ENCODE data around the gene SLC25A2.
"Not testable (repeated sequence)": the region's sequence is repeated elsewhere in the genome, so short reads cannot be mapped to it uniquely, and the experiment has no call there.

SLC25A2 gene

DNA sequence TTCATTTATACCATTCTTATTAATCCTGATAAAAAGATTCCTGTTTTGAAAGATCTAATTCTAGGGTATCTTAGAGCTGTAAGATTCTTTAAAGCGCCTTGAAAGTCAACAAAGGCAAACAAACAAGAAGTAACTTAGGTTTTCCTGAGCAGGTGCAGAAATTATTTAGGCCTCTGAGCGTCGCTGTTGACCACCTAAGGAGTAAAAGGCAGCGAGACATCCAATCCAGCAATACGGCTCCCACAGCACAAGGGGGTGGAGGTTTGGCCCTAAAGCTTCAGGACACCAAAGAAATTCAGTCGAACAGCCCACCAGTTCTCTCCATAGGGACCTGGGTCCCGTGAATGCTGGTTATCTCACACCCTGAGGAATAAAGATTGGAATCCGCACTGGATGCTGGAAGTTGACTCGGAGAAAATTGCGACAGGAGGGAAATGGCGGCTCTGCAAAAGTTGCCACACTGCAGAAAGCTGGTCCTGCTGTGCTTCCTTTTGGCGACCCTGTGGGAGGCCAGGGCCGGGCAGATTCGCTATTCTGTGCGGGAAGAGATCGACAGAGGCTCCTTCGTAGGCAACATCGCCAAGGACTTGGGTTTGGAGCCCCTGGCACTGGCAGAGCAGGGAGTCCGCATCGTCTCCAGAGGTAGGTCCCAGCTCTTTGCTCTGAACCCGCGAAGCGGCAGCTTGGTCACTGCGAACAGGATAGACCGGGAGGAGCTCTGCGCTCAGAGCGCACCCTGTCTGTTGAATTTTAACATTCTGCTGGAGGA, 34.9 kb upstream of the SLC25A2 start, which contains the start of gene PCDHGA2:
Gene PCDHGA2, plus strand, starts transcription at position 223 of the 769 bp plus-strand sequence.
- no peak for FAIRE-seq
- TF ChIP-seq TAF1 (IDR thresholded peaks at IDR 0.05; ENCODE audit: low read depth, low read length): no peak

DNA sequence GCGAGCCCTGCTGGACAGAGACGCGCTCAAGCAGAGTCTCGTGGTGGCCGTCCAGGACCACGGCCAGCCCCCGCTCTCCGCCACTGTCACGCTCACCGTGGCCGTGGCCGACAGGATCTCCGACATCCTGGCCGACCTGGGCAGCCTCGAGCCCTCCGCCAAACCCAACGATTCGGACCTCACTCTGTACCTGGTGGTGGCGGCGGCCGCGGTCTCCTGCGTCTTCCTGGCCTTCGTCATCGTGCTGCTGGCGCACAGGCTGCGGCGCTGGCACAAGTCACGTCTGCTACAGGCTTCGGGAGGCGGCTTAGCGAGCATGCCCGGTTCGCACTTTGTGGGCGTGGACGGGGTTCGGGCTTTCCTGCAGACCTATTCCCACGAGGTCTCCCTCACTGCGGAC, 28.7 kb upstream of the SLC25A2 start:
- DNase-seq (ENCODE audit: insufficient read length, low spot score); FAIRE-seq: not testable (repeated sequence)

More for the DNA sequence above, 34.9 kb upstream of the SLC25A2 start, which contains the start of gene PCDHGA2:
- DNase-seq (ENCODE audit: insufficient read length, low spot score): no peak

DNA sequence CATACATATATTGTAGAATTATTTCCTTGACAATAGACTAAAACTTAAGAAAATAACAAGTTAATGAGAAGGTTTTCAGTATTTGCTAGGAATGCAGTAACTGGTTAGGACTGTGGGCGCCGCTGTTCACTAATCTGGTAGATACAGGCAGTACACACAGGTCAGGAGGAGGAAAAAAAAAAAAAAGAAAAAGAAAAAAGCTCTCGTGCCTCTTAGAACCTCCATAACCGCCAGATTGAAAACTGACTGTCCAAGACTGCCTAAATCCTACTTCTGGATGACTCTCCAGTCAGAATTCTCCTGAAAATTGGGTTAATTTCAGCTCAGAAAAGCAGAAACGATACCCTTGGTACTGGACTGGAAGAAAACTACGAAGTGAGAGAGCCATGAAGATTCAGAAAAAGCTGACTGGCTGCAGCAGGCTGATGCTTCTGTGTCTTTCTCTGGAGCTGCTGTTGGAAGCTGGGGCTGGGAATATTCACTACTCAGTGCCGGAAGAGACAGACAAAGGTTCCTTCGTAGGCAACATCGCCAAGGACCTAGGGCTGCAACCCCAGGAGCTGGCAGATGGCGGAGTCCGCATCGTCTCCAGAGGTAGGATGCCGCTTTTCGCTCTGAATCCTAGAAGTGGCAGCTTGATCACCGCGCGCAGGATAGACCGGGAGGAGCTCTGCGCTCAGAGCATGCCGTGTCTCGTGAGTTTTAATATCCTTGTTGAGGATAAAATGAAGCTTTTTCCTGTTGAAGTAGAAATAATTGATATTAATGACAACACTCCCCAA, 26.6 kb upstream of the SLC25A2 start, which contains the start of gene PCDHGA1:
Gene PCDHGA1, plus strand, starts transcription at position 216 of the 782 bp plus-strand sequence.
- DNase-seq (ENCODE audit: insufficient read length, low spot score): no peak
- TF ChIP-seq SPI1 (IDR thresholded peaks at IDR 0.05; ENCODE audit: low read depth, low read length) (no peak), PAX5 (IDR thresholded peaks at IDR 0.05; ENCODE audit: insufficient read depth, low read length, severe bottlenecking) (no peak), POLR2A (IDR thresholded peaks at IDR 0.05; ENCODE audit: low read depth, low read length) (no peak), TAF1 (IDR thresholded peaks at IDR 0.05; ENCODE audit: low read depth, low read length) (no peak), POU2F2 (IDR thresholded peaks at IDR 0.05; ENCODE audit: low read depth, low read length) (no peak), POLR2AphosphoS5 (IDR thresholded peaks at IDR 0.05; ENCODE audit: low read depth, low read length) (no peak)
- FAIRE-seq: no peak

GRCh38 chr5:141328231-141328630, 24.4 kb upstream of the SLC25A2 start:
- TF ChIP-seq POU2F2 (IDR thresholded peaks at IDR 0.05; ENCODE audit: low read depth, low read length) (no peak), SPI1 (IDR thresholded peaks at IDR 0.05; ENCODE audit: low read depth, low read length) (no peak), POLR2AphosphoS5 (IDR thresholded peaks at IDR 0.05; ENCODE audit: low read depth, low read length) (no peak), PAX5 (IDR thresholded peaks at IDR 0.05; ENCODE audit: insufficient read depth, low read length, severe bottlenecking) (no peak), POLR2A (IDR thresholded peaks at IDR 0.05; ENCODE audit: low read depth, low read length) (no peak), TAF1 (IDR thresholded peaks at IDR 0.05; ENCODE audit: low read depth, low read length) (no peak)
- FAIRE-seq (no peak), DNase-seq (ENCODE audit: insufficient read length, low spot score) (no peak)

GRCh38 chr5:141326088-141326854, 22.4 kb upstream of the SLC25A2 start:
- TF ChIP-seq POLR2A (IDR thresholded peaks at IDR 0.05; ENCODE audit: low read depth, low read length): no peak
- no peak for TF ChIP-seq PAX5 (IDR thresholded peaks at IDR 0.05; ENCODE audit: insufficient read depth, low read length, severe bottlenecking)
- TF ChIP-seq TAF1 (IDR thresholded peaks at IDR 0.05; ENCODE audit: low read depth, low read length): no peak
- TF ChIP-seq POLR2AphosphoS5 (IDR thresholded peaks at IDR 0.05; ENCODE audit: low read depth, low read length): no peak
- TF ChIP-seq SPI1 (IDR thresholded peaks at IDR 0.05; ENCODE audit: low read depth, low read length): no peak
- no peak for TF ChIP-seq POU2F2 (IDR thresholded peaks at IDR 0.05; ENCODE audit: low read depth, low read length)
- FAIRE-seq (peak; percentile 76), DNase-seq (ENCODE audit: insufficient read length, low spot score) (no peak)

DNA sequence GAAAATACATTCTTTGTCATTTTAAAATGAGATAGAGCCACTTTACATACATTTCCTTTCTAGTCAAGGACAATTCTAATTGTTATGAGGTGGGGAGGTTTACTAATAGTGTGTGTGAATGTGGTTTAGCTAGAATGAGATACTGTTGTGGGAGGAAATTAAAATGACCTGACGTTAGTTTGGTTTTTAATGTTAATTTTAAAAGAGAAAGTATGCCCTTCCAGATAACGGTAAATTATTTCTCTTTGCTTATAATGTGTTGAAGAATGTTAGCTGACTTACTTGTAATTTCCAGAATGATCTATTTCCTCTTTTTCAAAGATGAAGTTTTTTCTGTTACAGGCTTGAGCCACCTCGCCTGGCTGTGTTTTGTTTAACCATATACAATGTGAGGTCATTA, 18.4 kb upstream of the SLC25A2 start:
- no peak for FAIRE-seq
- no peak for DNase-seq (ENCODE audit: insufficient read length, low spot score)
- TF ChIP-seq POU2F2 (IDR thresholded peaks at IDR 0.05; ENCODE audit: low read depth, low read length): no peak
- 0 out of 2 replicates have a peak, but pooled peaks have one; percentile 24 for TF ChIP-seq SPI1 (IDR thresholded peaks at IDR 0.05; ENCODE audit: low read depth, low read length)
- no peak for TF ChIP-seq PAX5 (IDR thresholded peaks at IDR 0.05; ENCODE audit: insufficient read depth, low read length, severe bottlenecking)
- TF ChIP-seq TAF1 (IDR thresholded peaks at IDR 0.05; ENCODE audit: low read depth, low read length): no peak

DNA sequence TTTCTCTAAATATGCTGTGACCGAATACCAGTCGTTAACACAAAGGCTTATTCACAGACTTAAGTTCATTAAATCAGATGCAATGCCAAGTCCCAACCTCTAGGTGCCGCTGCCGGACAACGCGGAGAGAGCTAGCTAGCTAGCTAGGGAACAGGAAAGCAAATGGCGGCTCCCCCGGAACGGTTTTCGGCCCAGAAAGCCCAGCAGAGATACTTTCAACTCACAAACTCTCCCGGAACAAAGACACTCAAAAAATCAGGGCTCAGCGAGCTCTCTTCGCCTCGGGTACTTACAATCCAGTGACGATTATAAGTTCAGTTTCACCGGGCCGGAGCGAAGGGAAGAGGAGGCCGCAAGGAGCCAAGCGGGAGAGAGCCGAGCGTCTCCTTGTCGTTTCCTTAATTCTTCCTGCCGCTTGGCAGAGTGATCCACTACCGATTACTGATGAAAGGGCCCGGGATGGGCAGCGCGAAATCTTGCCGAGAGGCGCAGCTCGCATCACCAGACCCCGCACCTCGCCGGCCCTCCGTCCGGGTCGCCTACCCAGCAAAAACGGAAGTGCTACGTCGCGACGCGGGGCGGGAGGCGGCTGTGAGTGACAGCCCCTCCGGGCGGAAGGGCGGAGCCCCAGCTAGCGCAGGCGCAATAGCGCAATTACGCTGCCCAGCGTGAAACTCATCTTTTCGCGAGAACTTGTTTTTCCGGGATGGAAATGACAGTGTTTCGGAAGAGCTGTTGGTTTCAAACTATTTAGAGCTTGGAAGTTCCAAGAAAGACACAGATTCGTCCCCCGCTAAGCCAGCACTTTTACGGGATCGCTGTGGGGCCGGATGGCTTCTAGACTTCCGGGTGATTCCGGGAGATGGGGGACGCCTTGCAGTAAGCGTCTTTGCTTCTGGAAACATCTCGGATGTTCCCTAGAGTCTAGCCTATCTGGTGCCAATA, 16.6 kb upstream of the SLC25A2 start, which contains the start of gene TAF7:
Gene TAF7, minus strand, starts transcription at position 560 of the 945 bp plus-strand sequence. CDS start 740 bp downstream, outside the sequence.
- peak; percentile 63 for DNase-seq (ENCODE audit: insufficient read length, low spot score)
- peak; percentile 97 for TF ChIP-seq POLR2AphosphoS5 (IDR thresholded peaks at IDR 0.05; ENCODE audit: low read depth, low read length)
- TF ChIP-seq SPI1 (IDR thresholded peaks at IDR 0.05; ENCODE audit: low read depth, low read length): peak; percentile 96
- TF ChIP-seq TAF1 (IDR thresholded peaks at IDR 0.05; ENCODE audit: low read depth, low read length): peak; percentile 90
- peak; percentile 82 for TF ChIP-seq POU2F2 (IDR thresholded peaks at IDR 0.05; ENCODE audit: low read depth, low read length)
- TF ChIP-seq PAX5 (IDR thresholded peaks at IDR 0.05; ENCODE audit: insufficient read depth, low read length, severe bottlenecking): no peak
- peak; percentile 92 for TF ChIP-seq POLR2A (IDR thresholded peaks at IDR 0.05; ENCODE audit: low read depth, low read length)
- FAIRE-seq: peak; percentile 98

- DNase-seq (ENCODE audit: insufficient read length, low spot score) (no peak), FAIRE-seq (no peak)
- no peak for TF ChIP-seq SPI1 (IDR thresholded peaks at IDR 0.05; ENCODE audit: low read depth, low read length)
- no peak for TF ChIP-seq TAF1 (IDR thresholded peaks at IDR 0.05; ENCODE audit: low read depth, low read length)
- no peak for TF ChIP-seq PAX5 (IDR thresholded peaks at IDR 0.05; ENCODE audit: insufficient read depth, low read length, severe bottlenecking)
- TF ChIP-seq POLR2A (IDR thresholded peaks at IDR 0.05; ENCODE audit: low read depth, low read length): no peak
Observed at GRCh38 chr5:141319699-141320098, 15.8 kb upstream of the SLC25A2 start.

Data from GM12891 (cell line).